ENCODE data around the gene MIGA1. TPM values are rescaled to one million over a fixed set of nuclear protein-coding genes. Genes with fewer than 3 reads are reported as not detected.

The MIGA1 gene
- total and polyA plus RNA-seq, 2 of the 4 experiments (the other 2 are of a cell fraction): 5.7 to 16.3 TPM

DNA sequence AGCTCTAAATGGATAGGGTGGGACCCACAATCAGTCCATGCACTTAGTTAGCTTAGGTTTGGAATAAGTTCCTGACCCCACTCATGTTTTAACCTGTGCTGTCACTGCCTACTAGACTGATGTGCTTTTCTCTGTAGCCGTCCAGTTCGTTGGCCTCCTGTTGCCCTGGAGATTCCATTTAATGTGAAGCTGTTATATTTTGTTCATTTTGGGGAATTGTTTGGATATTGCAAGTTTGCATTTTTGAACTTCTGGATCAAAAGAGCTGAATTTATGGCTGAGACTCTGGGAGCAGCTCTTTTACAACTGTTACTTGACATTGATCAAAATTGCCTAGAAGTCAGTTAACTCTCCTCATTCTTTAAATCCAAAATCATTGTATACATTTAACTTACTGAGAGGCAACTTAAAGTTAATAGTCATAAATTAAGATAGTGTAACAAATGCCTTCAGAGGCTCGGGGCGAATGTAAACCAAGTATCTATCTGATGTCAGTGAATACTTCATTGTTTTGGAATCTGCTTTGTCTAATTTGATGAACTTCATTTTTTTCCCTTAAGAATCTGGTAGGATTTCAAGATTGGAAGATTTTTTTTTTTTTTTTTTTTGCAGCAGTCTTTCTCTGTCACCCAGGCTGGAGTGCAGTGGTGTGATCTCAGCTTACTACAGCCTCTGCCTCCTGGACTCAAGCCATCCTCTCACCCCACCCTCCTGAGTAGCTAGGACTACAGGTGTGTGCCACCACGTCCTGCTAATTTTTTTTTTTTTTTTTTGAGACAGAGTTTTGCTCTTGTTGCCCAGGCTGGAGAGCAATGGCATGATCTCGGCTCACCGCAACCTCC, 38.1 kb downstream of the MIGA1 start:
- Histone ChIP-seq H4K91ac (ENCODE audit: insufficient read depth, low read depth, low read length) (no peak overlapping the region), H3K9me3 (ENCODE audit: control insufficient read depth, insufficient read depth, low read length) (no peaks in the 10 kb centered on the region), H2BK20ac (ENCODE audit: low read depth, low read length) (no peak overlapping the region), H2BK15ac (ENCODE audit: low read depth, low read length) (no peak overlapping the region; the same call in 2 of the 3 replicates), H3K18ac (ENCODE audit: low read depth, low read length) (peak overlapping the region; percentile 18), H3K9me1 (ENCODE audit: insufficient read depth, low read length) (no peaks in the 10 kb centered on the region), H4K8ac (ENCODE audit: low read depth in 2 of 2, low read length in 2 of 2) (peak overlapping the region in 1 of 2 experiments; percentile 16; a peak in 2 of 4 replicates), H2BK120ac (ENCODE audit: low read depth, low read length) (0 out of 2 replicates have a peak overlapping the region, but pooled peaks have one; percentile 40), H3K4me2 (ENCODE audit: low read depth, low read length) (peak overlapping the region; percentile 46; the same call in 1 of the 2 replicates), H2BK5ac (ENCODE audit: low read depth, low read length, poor library complexity, severe bottlenecking) (no peak overlapping the region), H2AK5ac (ENCODE audit: low read depth, low read length) (no peak overlapping the region), H3K56ac (ENCODE audit: extremely low read depth, insufficient read depth, low read length) (no peak overlapping the region), H4K5ac (ENCODE audit: low read depth, low read length) (peak overlapping the region; percentile 11), H3K9ac (ENCODE audit: low read depth, low read length) (no peak overlapping the region), H3K79me1 (ENCODE audit: low read depth in 1 of 2, low read length in 2 of 2) (peaks cover 4 to 15% of the 10 kb centered on the region in 2 experiments), H3K4ac (ENCODE audit: low read depth, low read length) (peak overlapping the region; percentile 12; the same call in 1 of the 2 replicates), H3K23ac (ENCODE audit: low read depth, low read length) (peak overlapping the region; percentile 17; the same call in 1 of the 2 replicates), H3K4me1 (ENCODE audit: control insufficient read depth, insufficient read depth, low read length) (peaks cover 5% of the 10 kb centered on the region), H4K20me1 (ENCODE audit: insufficient read depth, low read length) (no peaks in the 10 kb centered on the region), H3K14ac (replicated peaks; ENCODE audit: low read depth, low read length) (no peak overlapping the region), H3K27me3 (ENCODE audit: control insufficient read depth, insufficient read depth, low read length) (no peaks in the 10 kb centered on the region), H3K27ac (ENCODE audit: insufficient read depth, low read length) (peak overlapping the region; percentile 63; the same call in 1 of the 2 replicates), H2AFZ (replicated peaks; ENCODE audit: low read length, poor library complexity) (no peak overlapping the region), H3K4me3 (ENCODE audit: insufficient read depth, low read depth, low read length) (no peak overlapping the region), H3K36me3 (ENCODE audit: control insufficient read depth, insufficient read depth, low read length) (peaks cover 19% of the 10 kb centered on the region), H2AK9ac (replicated peaks; ENCODE audit: low read depth, low read length, poor library complexity) (no peak overlapping the region)
- CTCF ChIA-PET: interaction anchor here (1.4 kb wide), 1 partner anchor 8 kb away, joined by 5 read pairs; no protein-coding TSS in a partner anchor
- DNase-seq (peak; percentile 54), ATAC-seq (ENCODE audit: low read depth) (peak; percentile 69)
- POLR2A ChIA-PET (ENCODE audit: unreplicated experiment): no interaction called here
- intact Hi-C loops (cut with micrococcal nuclease): no loop called here
- in situ Hi-C loops (cut with MboI; ENCODE audit: low sequenced_read_pairs): loop anchor here (25.0 kb wide), 1 partner anchor 295 kb away; no protein-coding TSS in a partner anchor
- BruUV-seq (replicated peaks): no TSS peak
- WGBS, 2 experiments (ENCODE audit: extremely low coverage in 2 of 2, insufficient read length in 1 of 2): no CpG with 5 or more reads among the region's 7 CpGs
- dilution Hi-C loops (cut with HindIII; ENCODE audit: low sequenced_read_pairs, unreplicated experiment): no loop called here
- TF ChIP-seq ELK1 (IDR thresholded peaks at IDR 0.05; ENCODE audit: borderline replicate concordance, low read depth, low read length) (no peak), USF2 (IDR thresholded peaks at IDR 0.05; ENCODE audit: low read depth, low read length) (no peak), MAFK (IDR thresholded peaks at IDR 0.05; ENCODE audit: low read depth, low read length) (peak; percentile 46), RAD21 (IDR thresholded peaks at IDR 0.05; ENCODE audit: low read length) (no peak)
- TF ChIP-seq, protein P1, sequence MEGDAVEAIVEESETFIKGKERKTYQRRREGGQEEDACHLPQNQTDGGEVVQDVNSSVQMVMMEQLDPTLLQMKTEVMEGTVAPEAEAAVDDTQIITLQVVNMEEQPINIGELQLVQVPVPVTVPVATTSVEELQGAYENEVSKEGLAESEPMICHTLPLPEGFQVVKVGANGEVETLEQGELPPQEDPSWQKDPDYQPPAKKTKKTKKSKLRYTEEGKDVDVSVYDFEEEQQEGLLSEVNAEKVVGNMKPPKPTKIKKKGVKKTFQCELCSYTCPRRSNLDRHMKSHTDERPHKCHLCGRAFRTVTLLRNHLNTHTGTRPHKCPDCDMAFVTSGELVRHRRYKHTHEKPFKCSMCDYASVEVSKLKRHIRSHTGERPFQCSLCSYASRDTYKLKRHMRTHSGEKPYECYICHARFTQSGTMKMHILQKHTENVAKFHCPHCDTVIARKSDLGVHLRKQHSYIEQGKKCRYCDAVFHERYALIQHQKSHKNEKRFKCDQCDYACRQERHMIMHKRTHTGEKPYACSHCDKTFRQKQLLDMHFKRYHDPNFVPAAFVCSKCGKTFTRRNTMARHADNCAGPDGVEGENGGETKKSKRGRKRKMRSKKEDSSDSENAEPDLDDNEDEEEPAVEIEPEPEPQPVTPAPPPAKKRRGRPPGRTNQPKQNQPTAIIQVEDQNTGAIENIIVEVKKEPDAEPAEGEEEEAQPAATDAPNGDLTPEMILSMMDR (conservative IDR thresholded peaks at IDR 0.05; ENCODE audit: low read depth, low read length): no peak

Measured in IMR-90 (cell line).